Measurements from ENCODE around the gene LPIN3.

Gene LPIN3

DNA sequence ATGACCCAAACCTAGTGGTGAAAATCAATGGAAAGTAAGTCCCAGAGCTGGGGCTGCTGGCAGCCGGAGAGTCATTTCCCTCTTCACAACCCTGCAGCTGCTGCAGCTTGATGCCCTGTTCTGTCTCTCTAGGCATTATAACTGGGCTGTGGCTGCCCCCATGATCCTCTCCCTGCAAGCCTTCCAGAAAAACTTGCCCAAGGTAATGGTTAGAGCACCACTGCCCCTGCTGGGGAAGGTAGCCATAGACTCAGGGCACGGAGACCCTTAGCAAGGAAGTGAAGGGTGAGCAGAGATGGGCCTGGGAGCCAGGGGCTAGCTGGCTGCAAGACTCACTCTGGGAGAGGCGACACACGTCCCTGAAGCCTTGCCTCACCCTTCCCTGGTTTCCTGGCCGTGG is 12.0 kb downstream of the LPIN3 start:
- no peak for DNase-seq

DNA sequence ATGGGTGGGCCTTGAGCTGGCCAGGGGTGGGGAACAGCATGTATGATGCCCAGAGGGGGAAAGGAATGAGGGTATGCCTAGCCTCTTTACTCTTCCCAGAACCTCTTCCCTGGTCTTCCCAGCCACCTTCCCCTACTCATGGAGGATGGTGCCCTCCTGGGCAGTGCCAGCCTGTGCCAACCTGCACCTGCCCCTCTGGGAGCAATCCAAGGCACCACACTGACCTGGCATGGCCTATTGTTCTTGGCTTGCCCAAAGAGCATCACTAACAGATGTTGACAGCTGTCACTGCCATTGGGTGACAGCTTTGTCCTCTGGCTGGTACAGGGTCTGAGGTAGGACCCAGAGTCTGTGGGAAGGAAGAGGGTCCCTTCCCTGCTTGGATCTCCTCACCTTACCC is 12.9 kb downstream of the LPIN3 start:
- no peak for DNase-seq

GRCh38 chr20:41355192-41355591 is 14.6 kb downstream of the LPIN3 start:
- no peak for DNase-seq

- no peak for DNase-seq
These were observed 15.1 kb downstream of the LPIN3 start for GRCh38 chr20:41355598-41356203.

- no peak for DNase-seq
These were observed 16.3 kb downstream of the LPIN3 start for GRCh38 chr20:41356951-41357350.

- DNase-seq, result no peak
These were observed 17.0 kb downstream of the LPIN3 start for GRCh38 chr20:41357424-41358163.

DNA sequence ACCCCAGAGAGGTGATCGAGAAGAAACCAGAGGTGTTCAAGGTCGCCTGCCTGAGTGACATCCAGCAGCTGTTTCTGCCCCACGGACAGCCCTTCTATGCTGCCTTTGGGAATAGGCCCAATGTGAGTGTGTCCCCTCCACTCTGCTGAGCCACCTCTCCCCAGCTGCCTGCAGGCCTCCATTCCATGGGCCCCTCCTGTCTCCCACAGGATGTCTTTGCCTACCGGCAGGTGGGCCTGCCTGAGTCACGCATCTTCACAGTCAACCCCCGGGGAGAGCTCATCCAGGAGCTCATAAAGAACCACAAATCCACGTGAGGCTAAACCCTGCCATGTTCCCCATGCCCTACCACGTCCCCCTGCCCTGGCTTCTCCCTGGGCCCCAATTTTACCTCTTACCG is 17.6 kb downstream of the LPIN3 start:
- DNase-seq, result no peak

- DNase-seq, result no peak
These were observed 18.1 kb downstream of the LPIN3 start for GRCh38 chr20:41358717-41359116.

DNA sequence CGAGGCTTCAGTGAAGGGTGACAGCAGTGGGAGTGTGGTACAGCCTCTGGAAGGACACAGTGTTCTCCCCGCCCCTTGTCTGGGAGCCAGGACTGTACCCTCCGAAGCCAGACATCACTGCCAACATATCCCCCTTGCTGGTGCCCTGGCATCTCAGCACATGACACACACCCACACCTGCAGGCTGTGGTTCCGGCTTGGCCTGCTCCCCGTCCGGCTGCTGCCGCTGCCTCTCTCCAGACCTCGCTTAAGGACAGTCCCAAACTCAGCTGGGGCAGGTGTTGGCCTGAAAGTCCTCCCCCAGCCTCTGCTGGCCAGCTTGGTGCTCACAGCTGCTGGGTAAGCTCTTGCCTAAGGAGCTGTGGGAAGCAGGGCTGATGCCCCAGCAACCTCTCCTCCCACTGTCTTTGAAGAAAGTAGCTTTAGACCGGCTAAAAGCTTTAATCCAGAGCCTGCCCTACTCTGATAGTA is 19.0 kb downstream of the LPIN3 start:
- DNase-seq, result no peak

DNA sequence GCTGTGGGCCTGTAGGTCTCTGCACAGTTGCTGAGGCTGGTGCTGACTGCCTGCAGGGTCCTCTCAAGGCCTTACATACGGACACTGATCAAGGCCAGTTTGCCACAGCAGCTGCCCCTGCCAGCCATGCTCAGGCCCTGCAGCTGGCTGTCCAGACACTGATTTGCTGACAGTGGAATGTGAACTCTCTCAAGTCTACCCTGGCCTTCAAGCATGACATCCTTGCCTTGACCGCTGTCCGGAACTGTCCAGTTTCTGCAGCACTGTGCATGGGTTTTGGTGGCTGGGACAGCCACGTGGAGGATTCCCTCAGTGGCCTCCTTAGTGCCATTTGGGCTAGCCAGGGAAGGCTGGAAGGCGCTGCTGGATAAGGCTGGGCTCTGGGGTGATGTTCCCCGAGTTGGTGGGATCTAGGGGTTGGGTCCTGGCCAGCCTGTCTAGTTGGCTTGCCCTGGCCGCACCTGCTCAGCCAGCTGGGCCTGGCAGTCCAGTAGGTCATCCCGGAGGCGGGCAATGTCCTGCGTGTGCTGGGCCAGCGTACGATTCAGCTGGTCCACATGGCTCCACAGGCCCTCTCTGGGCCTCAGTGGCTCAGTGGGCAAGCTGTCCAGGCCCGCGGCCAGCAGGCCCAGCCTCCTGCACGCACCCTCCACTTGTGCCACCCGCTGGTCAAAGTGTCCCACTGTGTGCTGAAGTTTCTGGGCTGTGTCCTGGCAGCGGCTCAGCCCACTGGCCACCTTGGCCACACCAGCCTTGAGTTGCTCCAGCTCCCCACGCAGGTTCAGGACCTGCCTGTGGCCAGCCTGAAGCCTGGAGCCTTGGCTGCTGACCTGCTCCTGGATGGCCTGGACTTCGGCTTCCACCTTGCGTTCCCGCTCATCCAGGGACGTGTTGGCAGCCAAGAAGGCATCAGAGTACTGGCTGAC is 20.5 kb downstream of the LPIN3 start:
- no peak for DNase-seq

- no peak for DNase-seq
These were observed 21.4 kb downstream of the LPIN3 start for GRCh38 chr20:41361757-41362747.

DNA sequence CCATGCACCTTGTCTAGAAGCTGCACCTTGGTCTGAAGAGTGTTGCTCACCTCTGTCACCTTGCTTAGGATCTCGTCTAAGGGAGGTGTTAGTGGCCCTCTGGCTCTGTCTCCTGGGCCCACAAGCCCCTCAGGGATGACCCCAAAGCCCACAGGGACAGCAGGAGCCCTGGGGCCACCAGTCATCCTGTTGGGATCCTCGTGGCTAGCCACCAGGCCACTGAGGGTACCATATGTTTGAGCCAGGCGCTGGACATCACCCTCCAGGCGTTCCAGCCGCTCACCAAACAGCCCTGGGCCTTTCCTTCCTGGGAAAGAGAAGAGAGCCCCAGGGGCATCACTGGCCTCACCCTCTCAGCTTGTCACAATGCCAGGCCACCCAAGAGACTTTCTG is 22.1 kb downstream of the LPIN3 start:
- no peak for DNase-seq

DNA sequence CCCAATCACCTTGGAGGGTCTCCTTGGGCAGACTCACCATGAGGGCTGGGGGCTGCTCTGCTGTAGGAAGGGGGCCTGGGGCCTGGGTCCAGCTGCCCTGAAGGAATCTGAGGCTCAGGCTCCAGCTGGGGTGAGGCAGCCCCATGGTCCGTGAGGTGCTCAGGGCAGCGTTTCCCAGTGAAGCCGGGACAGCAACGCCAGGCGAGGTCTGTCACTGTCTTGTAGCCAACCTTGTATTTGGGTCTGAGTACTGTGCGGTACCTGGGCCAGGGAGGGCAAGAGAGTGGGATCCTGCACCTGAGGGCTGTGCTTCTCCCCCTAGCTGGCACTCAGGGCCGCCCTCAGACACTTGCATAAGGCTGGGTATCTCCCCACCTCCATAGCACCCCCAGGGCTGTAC is 23.0 kb downstream of the LPIN3 start:
- DNase-seq, result no peak

DNA sequence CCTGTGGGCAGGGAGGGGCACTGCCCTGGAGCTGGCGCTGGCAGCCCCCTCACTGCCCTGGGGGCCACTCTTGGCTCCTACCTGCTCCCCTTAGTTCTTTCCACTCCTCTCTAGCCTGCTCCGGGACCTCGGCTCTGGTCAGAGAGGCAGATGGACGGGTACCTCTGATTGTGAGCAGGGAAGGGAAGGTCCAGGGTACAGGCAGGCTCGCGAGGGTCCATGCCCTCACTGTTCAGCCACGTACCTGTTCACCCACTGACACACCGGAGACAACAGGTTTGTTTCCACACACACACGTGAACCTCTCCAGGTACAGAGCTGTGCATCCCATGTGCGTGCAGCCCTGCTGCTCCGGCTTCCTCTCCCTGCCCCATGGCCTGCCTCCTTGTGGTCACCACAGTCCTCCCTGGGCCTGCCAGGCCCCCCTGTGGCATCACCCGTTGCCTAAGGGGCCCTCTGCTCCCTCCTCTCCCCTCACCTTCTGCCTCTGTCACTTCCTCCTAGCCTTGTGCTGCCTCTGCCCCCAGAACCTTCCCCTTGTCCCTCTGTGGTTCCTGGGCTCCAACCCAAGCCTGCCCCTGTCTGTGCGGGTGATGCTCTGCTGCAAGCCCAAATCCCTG is 23.7 kb downstream of the LPIN3 start:
- no peak for DNase-seq

DNA sequence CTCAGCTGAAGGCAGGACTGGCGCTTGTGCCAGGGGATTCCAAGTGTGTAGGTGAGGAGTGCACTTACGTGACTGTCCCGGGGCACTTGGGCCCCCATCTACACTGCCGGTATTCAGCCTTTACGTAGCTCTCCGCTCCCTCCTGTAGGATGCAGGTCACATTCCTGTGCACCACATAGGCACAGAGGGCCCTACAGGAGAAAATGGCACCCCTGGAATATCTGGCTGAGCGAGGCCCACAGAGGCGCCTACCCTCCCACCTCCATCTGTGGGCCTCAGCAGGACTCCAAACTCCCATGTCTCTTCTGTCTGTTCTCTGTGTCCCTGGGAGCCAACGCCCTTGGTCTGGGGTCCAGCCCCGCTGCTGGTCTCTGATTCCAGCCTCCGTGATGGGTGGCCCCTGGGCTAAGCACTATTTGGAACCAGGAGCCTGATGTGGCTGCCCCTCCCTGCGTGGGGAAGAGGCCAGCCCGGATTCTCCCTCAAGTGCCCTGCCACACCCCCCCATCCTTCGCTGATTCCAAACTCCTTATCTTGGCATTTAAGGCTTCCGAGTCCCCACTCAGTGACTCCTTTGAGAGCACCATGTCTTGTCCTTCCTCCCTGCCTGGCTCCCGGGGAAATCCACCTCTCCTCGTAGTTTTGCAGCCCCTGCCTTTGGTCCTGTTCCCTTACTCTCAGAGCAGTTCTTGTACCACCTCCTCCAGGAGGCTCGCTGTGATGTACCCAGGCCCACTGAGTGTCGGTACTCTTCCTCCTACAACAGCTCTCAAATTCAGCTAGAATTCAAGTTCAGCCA is 24.5 kb downstream of the LPIN3 start:
- DNase-seq, result no peak

DNA sequence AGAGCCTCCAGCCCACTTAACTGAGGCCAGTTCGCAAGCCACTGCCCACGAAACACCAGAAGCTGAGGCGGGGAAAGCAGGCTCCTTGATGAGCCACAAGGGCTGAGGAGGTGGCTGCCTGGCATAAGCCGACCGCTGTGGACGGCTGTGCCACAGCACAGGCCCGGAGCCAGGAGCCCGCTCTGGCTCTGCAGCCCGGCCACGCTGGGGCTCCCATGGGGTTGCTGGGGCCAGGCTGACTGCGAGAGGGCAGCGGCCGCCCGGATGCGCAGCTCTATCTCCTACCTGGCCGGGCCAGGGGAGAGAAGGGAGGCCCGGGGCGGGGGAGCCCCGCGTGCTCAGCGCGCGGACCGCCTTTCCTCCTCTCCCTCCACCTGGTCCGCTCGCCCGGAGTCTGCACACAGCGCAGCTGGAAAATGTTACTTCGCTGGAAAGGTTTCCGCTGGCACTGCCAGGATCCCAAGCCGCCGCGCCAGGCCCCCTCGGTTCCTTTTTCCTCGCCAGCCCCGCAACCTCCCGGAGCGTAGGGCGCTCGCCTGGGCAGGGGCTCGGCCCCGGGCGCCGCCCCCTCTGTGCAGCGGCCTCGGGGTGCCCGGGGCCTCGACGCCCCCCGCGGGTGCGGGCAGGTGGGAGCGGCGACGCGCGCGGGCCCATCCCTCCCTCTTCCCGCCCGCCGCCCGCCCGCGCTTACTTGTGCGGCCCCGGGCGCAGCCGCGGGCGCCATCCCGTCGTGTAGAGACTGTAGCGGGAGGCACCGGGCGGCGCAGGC is 25.3 kb downstream of the LPIN3 start:
- DNase-seq, result no peak

DNA sequence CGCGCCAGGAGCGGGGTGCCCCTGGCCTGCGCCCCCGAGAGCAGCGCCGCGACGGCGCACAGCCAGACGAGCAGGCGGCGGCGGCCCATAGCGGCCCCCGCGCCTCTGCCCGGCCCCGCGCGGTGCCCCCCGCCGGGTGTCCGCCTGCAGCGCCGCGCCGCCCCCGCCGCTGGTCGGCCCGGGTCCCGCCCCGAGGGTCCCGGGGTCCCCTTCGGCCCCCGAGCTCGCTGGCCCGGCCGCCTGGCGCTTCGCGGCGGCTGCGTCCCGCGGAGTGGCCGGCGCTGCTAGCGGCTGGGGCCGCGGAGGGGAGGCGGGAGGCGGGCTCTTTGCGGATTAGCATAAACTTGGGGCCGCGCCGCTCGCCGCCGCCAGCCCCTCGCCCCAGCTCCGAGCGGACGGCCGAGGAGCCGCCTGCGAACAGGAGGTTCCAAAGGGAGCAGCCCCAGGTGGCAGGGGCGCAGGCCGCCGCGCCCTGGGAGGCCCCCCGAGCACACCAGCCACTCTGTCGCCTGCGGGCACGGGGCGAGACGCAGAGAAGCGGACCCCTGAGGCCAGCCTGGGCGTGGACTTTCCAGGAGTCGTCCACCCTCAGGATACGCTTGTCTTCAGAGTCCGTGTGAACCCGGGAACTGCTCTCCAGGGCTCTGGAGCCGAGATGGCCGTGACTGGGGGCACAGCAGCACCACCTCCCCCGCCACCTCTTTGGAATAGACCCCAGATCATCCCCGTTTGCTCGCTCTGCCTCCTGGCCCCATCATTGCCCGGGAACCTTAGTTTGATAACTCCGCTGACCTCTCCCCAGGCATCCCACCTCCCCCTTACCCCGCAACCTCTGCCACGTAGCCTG is 26.1 kb downstream of the LPIN3 start, which contains the start of gene EMILIN3:
TSS of gene EMILIN3 (minus strand) at position 273 of the 847 bp plus-strand sequence. CDS start at position 89, 184 bp downstream.
- DNase-seq, result no peak

DNA sequence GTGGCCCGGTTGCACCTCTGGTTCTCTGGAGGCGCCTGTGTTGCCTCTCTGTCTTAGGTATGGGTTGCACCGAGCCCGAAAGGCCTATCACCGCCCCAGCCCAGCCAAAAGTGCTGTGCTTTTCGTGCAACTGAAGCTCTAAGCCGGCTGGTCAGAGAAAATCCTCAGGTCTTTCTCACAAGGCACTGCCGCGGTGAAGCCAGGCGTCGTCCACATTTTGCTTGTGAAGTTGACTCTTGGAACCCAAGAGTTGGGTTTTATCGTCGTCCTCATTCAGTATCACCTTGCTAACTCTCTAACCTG is 26.7 kb downstream of the LPIN3 start:
- no peak for DNase-seq

DNA sequence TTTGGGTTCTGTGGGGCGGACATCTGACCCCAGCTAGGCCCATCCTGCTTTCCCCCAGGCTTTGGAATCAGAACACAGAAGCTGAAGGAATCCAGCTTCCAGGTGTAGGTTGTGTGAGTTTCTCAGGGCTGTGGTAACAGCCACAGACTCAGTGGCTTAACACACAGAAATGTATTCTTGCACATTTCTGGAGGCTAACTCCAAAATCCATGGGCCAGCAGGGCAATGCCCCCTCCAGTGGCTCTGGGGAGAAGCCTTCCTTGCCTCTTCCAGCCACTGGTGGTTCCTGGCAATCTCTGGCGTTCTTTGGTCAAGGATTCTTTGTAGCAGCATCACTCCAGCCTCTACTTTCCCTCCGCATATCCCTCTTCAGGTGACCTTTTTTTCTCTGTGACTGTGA is 27.3 kb downstream of the LPIN3 start:
- DNase-seq, result no peak

Data from activated CD4-positive, alpha-beta T cell treated with anti-CD3 and anti-CD28 coated beads, Interleukin-2, amount 50 U/mL, for 48 hours (primary cell).